ENCODE measurements around the gene USP53.
A peak's percentile ranks its signal among the peaks of the same experiment; 100 is the strongest.
"Not testable (repeated sequence)": the region's sequence is repeated elsewhere in the genome, so short reads cannot be mapped to it uniquely, and the experiment has no call there.

The USP53 gene

DNA sequence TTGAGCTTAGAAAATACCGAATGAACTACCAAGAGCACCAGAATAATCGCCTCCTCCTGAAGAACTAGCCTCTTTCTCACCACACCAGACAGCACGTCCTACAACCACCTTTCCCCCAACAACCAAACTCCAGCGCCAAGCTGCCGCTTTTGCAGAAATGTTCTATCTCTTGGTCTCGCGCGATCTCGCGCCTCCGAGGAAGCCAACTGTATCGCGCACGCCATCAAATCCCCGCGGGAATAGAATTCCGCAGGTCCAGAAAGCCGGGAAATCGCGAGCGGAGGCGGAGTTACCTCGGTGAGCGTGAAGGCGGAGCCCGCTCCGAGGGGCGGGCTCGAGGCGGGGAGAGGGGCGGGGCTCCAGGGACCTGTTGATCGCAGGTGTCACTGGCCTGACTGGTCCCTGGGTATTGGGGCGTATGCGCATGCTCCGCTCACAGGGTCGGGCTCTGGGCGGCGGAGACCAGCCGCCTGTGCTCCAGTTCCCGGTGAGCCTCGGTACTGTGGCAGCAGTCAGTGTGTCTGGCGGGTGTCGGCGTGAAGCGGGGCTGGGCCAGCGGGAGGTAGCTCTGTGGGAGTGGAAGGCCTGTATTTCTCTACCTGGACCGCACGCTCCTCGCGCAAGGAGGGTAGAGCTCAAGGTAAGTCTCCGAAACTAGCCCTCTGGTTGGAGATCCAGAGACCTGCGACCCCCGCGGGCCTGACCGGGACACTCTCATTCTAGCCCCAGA is at the start of gene USP53:
TSS of gene USP53 (plus strand) at position 480 of the 730 bp plus-strand sequence. CDS start 27,047 bp downstream, outside the sequence.
- peak; percentile 99 for DNase-seq

DNA sequence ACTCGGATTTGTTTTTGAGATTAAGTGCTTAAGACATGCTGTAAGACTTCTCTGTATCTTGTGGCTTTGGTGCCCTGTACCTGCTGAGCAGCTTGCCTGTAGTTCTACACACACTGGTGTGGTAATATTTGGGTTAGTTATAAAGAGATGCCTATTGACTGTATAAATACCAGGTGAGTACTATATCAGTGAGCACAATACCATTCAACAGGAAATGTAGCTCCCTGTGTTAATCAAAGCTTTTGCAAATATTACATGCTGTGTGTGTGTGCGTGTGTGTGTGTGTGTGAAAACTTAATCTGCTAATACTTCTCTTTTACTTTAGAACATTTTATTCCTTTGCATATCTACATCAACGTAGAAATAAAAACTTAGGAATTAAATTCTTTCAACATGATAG is 46.7 kb upstream of the USP53 start:
- no peak for DNase-seq

DNA sequence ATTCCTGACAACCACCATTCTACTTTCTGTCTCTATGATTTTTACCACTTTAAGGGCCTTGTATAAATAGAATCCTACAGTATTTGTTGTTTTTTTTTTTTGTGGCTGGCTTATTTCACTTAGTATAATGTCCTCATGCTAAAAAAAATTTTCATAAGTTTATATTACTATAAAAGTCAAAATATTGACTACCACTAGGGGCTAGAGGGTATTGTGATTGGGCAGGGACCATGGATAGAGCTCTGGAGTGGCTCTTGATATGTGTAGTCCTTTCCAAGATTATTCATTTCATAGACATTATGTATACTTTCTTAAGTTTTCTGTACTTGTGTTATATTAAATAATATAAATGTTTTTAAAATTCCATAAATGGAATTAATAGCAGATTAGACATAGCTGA is 42.3 kb upstream of the USP53 start:
- no peak for DNase-seq

DNA sequence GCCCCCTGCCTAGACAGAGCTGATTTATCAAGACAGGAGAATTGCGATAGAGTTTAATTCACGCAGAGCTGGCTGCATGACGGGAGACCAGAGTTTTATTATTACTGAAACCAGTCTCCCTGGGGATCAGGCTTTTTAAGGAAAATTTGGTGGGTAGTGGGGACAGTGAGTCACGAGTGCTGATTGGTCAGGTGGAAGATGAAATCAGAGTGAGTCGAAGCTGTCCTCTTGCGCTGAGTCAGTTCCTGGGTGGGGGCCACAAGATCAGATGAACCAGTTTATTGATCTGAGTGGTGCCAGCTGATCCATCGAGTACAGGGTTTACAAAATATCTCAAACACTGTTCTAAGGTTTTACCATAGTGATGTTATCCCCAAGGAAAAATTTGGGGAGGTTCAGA is 40.3 kb upstream of the USP53 start:
- no peak for DNase-seq

DNA sequence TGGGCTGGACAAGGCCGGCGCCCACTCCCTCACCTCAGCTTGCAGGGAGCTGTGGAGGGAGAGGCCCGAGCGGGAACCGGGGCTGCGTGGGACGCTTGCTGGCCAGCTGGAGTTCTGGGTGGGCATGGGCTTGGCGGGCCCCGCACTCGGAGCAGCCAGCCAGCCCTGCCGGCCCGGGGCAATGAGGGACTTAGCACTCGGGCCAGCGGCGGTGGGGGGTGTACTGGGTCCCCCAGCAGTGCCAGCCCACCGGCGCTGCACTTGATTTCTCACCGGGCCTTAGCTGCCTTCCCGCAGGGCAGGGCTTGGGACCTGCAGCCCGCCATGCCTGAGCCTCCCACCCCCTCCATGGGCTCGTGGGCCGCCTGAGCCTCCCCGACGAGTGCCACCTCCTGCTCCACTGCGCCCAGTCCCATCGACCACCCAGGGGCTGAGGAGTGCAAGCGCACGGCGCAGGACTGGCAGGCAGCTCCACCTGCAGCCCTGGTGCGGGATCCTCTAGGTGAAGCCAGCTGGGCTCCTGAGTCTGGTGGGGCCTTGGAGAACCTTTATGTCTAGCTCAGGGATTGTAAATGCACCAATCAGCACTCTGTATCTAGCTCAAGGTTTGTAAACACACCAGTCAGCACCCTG is 38.7 kb upstream of the USP53 start:
- not testable (repeated sequence) for DNase-seq

DNA sequence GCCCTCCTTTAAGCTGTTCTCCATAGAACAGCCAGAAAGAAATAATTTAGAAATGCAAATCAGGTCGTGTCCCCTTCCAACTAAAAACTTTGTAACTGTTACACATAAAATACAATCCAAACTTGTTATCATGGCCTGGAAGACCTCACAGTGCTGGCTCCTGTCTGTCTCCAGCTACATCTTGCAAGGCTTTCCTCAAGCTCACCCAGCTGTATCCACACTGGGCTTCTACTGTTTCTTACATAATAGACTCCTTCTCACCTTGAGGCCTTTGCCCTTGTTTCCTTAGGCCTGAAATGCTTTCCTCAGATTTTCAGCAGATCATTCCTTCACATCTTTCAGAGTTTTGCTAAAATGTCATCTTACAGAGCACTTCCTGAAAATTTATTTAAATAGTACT is 33.5 kb upstream of the USP53 start:
- DNase-seq = no peak

DNA sequence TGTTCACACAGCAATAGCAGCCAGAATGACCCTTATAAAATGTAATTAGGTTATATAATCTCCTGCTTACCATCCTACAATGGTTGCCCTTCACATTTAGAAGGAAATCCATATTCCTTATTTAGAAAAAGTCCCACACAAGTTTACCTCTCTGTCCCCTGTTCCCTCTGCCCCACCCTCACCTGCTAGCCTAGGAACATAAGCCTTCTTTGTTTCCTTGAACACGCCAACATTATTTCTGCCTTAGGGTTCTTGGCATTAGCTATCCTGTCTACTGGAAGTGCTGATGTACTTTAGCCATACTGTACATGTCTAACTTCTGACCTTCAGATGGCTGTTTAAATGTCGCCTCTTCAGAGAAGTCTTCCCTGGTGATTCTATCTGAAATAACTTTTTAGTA is 28.4 kb upstream of the USP53 start:
- DNase-seq = no peak

DNA sequence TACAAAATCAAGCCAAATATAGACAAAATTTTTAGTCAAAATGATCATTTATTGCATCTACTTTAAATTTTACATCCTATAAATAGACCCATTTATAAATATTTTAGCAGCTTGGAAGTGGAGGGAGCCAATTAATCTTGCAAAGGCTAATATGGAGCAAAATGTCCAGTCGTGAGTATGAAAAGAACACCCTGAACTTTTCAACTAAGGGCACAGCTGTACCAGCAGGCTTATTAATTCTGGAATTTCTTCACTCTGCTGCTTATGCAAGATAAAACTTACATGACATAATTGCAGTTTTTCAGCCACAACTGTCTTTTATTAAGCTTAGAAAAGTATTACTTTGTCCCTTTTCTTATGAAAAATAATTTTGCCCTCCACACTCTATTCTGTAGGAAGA is 22.9 kb upstream of the USP53 start:
- DNase-seq = no peak

DNA sequence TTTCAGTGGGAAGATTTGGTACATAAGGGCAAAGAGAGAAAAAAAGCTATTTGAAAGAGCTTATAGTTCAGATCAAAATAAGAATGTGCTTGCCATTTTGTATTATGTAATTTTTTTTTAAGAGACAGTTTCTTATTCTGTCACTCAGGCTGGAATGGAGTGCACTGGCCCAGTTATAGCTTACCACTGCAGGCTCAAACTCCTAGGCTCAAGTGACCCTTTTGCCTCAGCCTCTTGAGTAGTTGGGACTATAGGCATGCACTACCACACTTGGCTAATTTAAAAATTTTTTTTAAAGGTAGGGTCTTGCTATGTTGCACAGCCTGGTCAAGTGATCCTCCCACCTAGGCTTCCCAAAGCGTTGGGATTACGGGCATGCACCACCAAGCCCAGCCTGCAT is 22.2 kb upstream of the USP53 start:
- DNase-seq = no peak

DNA sequence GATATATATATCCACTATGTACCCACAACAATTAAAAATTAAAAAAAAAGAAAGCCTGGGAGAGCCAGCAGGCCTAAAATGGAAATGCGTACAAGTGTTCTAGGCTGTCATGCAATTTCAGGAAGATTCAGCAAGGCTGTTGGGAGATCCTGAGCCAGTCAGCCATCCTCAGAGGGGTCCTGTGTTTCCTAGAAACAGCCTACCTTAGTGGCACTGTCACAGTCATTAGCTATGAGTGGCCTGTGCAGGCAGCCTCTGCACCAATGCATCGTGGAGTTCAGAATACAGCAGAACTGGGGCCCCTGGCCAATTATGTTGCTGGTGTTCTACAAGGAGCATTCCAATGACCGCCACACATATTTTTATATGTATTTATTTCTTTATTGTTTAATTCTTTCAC is 21.0 kb upstream of the USP53 start:
- DNase-seq = no peak

DNA sequence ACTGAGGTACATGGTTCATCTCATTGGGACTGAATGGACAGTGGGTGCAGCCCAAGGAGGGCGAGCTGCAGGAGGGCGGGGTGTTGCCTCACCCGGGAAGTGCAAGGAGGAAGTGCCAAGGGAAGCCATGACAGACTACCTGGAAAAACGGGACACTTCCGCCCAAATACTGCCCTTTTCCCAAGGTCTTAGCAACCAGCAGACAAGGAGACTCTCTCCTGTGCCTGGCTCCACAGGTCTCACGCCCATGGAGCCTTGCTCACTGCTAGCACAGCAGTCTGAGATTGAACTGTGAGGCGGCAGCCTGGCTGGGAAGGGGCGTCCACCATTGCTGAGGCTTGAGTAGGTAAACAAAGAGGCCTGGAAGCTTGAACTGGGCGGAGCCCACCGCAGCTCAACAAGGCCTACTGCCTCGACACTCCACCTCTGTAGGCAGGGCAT is 14.7 kb upstream of the USP53 start:
- no peak for DNase-seq

DNA sequence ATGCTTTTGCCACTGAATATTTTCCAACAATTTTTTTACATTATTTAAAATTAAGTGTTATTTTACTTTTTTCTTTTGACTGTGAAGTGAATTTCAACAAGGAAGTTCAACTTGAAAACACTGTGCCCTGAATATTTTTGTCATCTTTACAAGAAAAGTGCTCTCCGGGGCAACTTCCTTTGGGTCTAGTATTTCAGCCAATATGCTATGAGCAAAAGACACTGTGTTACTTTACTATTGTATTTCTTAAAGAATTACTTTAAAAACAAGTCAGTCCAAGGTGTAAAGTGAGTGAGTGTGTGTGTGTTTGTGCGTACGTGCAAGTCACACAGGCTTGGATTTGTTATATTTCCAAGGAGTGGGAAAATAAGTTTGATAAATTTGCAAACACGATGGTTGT is 7.6 kb upstream of the USP53 start:
- no peak for DNase-seq

DNA sequence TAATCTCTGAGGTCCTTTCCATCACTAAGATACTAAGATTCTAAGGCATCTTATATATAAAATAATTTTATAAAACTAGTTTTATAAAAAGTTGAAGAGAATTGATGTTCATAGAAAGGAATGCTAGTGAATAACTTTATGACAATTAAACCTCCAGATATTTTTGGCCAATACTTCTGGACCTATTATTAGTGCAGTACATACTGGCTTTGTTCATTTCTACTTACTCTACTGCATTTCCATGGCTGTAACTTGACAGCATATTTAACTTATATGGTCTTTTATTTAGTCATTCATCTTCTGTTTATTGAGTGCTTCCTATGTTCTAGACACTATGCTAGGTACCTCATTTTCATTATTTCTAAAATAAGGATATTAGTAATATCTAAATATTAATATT is 6.8 kb upstream of the USP53 start:
- DNase-seq = no peak

DNA sequence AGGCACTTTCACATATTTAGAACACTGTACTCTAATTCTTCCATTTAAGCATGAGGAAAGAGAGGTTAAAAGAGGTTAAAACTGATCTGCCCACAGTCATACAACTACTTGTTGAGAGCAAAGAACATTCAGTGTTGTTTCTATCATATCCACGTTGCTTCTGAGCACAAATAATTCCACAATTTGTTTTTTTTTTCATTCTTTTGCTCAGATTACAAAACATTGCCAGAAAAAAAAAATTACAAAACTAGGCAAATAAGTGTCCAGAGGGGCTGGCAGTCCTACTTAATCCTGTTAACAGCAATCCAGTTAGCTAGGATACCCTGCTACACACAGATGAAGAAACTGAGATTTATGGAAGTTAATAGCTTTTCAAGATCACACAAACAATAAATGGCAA is 6.3 kb upstream of the USP53 start:
- DNase-seq = no peak

DNA sequence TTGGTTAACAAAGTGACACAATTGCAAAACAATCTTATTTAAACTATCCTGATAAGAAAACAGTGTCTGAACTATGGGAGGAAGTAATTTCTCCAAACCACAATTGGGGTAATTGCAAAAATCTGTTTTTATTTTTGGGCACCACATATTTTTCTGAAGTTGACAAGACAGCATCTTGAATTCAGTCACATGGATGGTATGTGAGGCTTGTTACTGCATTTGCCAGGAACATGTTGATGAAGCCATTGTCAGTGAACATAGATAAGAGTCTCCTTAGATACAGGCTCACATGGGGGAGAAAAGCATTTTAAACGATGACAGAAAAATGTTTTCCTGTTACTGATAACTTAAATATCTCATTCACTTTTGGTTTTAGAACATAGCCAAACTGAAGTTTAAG is 5.5 kb upstream of the USP53 start:
- DNase-seq = no peak

DNA sequence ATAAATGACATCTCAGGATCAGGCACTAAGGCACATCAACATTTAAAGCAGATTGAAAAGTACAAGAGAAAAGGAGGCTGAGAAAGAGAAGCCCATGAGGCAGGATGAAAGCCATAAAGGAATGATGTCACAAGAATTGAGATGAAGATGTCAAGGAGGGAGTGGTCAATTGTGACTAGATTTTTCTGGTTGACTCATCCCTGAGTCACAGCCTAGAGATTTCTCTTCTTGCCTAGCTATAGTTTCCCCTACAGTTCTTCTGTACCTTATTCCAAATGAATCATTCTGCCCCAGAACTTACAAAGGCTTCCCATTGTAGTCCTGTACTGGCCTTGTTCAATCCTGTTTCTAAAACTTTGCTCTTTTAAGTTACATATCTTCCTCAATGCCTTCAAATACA is 3.4 kb upstream of the USP53 start:
- peak; percentile 64 for DNase-seq

DNA sequence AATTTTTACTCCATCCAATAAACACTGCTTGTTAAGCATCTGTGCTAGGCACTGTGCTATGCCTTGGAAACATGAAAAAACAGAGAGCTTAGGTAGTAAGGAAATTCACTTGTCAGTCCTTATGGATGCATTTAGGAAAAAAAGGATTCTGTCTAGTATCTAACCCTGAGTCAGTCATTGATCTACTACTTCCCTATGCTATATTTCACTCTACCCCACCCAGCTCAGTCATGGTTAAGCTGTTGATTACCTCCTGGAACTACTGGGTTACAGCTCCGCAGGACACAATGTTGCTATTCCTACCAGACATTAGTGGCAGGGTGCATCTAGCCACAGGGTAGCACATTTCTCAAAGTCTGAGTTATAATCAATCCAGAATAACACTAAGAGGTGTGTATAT is 2.9 kb upstream of the USP53 start:
- no peak for DNase-seq

DNA sequence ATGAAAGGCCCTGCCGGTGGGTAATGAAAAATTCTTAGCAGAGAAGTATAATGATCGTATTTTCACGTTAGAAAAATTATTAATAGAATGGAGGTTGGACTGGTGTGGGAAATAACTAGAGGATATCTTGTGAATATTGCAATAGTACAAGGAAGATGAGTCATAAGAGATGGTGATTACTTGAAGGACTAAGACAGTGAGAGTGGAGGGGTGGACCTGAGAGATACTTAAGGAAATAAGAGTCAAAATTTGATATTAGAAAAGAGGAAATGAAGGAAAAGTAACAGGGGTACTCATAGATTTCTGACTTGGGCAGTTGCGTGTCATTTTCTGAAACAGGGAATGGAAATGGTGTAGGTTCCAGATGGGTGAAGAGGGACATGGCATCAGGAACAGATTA is 1.7 kb upstream of the USP53 start:
- DNase-seq = no peak

DNA sequence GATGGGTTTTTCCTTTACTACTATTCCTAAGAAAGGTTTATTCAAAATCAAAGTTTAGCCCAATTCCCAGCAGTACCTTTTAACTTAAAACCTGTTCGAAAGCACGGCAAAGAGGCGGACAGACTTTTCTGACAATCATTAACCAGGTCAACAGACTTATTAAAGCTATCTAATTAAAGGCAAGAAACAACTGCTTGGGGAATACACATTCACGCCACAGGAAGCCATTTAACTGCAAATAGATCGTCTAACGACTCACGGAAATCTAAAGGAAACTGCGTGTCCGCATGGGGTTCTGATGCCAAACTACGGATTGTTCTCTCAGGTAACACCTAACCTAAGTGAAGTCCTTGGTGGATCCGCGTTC is 663 bp upstream of the USP53 start:
- DNase-seq = no peak

DNA sequence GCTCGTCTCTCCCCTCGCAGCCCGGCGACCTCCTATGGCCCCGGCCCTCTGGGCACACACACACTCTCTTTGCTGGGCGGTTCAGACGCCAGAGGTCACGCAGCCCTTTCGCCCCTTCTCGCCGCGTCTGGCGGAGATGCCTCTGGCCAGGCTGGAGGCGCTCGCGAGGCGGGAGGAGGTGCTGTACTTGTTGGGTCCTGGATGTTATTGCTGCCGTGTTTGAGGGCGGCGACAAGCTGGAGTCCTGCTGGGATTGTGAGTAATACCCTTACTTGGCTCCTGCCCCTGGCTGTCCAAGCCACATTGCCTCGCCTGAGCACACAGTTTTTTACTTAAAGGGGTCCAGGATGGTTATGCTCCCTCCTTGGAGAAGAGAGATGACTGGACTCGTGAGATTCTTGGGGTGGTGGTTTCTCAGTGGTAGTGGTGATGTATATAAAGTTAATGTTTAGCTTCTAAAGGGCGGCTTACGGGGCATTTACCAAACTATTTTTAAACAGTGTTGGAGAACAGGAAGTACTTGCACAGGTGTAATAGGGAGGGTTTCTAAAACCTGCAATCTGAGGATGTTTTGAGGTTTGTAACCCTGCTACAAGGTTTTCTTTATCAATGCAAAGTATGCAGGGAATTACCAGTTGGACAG is 572 bp downstream of the USP53 start:
- peak; percentile 78 for DNase-seq

DNA sequence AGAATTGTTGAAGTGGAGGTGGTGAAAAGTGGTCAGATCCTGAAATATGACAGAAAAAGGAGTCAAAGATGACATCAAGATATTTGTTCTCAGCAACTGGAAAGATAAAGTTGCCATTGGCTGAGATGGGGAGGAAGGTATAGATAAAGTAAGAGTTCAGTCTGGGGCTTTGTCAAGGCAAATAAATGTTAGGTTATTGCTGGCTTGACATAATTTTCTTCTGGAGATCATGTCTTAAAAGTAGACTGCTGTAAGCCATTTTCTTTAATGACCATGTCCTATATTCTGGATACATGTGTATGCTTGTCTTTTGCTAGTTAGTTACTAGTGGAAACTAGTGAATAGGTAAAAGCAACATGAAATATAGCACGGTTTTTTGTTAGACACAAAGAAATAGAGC is 5.6 kb downstream of the USP53 start:
- no peak for DNase-seq

DNA sequence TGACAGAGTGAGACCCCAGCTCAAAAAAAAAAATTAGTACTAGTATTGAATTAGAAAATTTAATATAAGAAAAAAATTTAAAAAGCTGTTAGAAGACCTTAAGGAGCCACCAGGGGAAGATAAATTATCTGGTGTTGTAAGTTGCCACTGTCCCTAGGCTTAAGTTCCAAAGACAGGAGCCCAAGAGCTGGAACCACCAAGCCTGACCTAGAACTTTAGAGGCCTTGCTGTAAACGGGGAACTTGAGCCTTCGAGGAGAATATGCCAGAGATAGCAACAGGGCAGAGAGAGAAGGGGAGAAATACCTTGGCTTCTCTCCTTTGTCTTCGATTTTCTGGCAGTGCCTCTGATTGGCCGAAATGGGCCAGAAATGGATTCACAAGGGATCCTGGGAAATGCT is 8.9 kb downstream of the USP53 start:
- DNase-seq = no peak

DNA sequence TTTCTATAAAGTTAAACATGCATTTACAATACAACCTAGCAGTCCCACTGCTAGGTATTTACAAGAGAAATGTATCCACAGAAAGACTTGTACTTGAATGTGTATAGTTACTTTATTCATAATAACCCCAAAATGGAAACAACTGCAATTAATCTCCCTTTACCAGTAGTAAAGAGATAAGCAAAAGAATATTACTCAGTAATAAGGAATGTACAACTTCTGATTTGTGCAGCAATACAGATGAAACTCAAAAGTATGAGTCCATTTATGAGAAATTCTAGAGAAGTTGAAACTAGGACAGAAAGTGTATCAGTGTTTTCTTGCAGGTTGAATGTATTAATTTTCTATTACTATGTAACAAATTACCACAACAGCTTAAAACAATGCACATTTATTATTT is 15.2 kb downstream of the USP53 start:
- DNase-seq = no peak

DNA sequence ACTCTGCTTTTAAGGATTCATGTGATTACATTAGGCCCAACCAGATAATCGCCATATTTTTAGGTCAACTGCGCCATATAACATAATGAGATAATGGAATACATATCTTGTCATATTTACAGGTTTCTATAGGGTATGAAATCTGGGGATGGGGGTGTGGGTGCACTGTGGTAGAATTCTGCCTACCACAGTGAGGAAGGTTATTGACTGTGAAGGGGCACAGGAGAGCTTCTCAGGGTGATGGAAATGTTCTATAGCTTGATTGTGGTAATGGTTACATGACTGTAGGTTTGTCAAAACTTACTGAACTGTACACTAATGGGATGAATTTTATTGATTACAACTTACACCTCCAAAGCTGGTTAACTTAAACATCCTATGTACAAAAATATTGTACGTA is 15.9 kb downstream of the USP53 start:
- DNase-seq = no peak

Measured in stimulated activated CD8-positive, alpha-beta memory T cell treated with anti-CD3 and anti-CD28 coated beads, Interleukin-4, amount 100 ng/mL, for 48 hours (primary cell).